Gastrocnemius medialis (tissue), 4 donors: ENCODE results near the gene ABI1. TPM values are rescaled to one million over a fixed set of nuclear protein-coding genes. Genes with fewer than 3 reads are reported as not detected.
A peak's percentile ranks its signal among the peaks of the same experiment; 100 is the strongest.

Experiments
- ATAC-seq, 2 donors: fragments of 150-250 bp; one replicate each; pipeline ENCODE4 v1.9.1; 2016
- DNase-seq, 2 donors: peaks; one replicate each; pipeline ENCODE4 v3.0.0-alpha.2; 2019
- H3K27ac ChIP-seq, 4 donors: fragments of 200-600 bp; sonication (generic); 1 replicate in 1 of 4; 2 replicates in 3 of 4; pipeline ENCODE4 v1.5.1; 2016 to 2018; ENCODE audit warnings: mild to moderate bottlenecking in 2 of 4, moderate library complexity in 1 of 4
- H3K27me3 ChIP-seq, 3 donors: fragments of 200-600 bp; sonication (generic) in 2 of 3; 1 replicate in 1 of 3; 2 replicates in 2 of 3; pipeline versions ENCODE4 v1.5.1 to v1.6.0; 2016 to 2019; ENCODE audit warnings: mild to moderate bottlenecking in 1 of 3, moderate library complexity in 1 of 3
- H3K36me3 ChIP-seq, 2 donors: fragments of 200-600 bp; sonication (generic) in 1 of 2; one replicate each; pipeline ENCODE4 v1.5.1; 2017 to 2018
- H3K4me1 ChIP-seq, 2 donors: fragments of 200-600 bp; sonication (generic) in 1 of 2; one replicate each; pipeline ENCODE4 v1.5.1; 2016 to 2017; ENCODE audit warnings: mild to moderate bottlenecking in 2 of 2
- H3K4me3 ChIP-seq, 4 donors: fragments of 200-600 bp; sonication (generic) in 3 of 4; 1 replicate in 1 of 4; 2 replicates in 3 of 4; pipeline ENCODE4 v1.5.1; 2016 to 2019; ENCODE audit warnings: mild to moderate bottlenecking in 2 of 4
- H3K9me3 ChIP-seq, 3 donors: fragments of 200-600 bp; sonication (generic) in 2 of 3; 1 replicate in 1 of 3; 2 replicates in 2 of 3; pipeline ENCODE4 v1.5.1; 2016 to 2019
- CTCF ChIP-seq, 5 experiments: fragments of 450-650 bp in 3 of 5; fragments of 200-600 bp in 2 of 5; sonication (generic) in 2 of 5; IDR thresholded peaks in 4 of 5; conservative IDR thresholded peaks in 1 of 5; 1 replicate in 4 of 5; 2 replicates in 1 of 5; pipeline ENCODE4 v1.5.1; 2016 to 2019; ENCODE audit warnings: antibody characterized with exemption in 5 of 5, mild to moderate bottlenecking in 3 of 5, moderate library complexity in 3 of 5
- POLR2A ChIP-seq, 2 donors: fragments of 450-650 bp; IDR thresholded peaks; one replicate each; pipeline ENCODE4 v1.6.1; 2017; ENCODE audit warnings: antibody characterized with exemption in 2 of 2, mild to moderate bottlenecking in 2 of 2, moderate library complexity in 2 of 2
- in situ Hi-C, 4 donors: fragments of 200-750 bp; cut with MboI; loops; one replicate each; pipeline versions ENCODE4 v1.15.0 to v1.8.0; 2017; ENCODE audit warnings: low sequenced_read_pairs in 4 of 4
- intact Hi-C: fragments of 100-400 bp; cut with DNase I; formaldehyde crosslinking; loops from one replicate; pipeline ENCODE4 v1.15.1; 2023; ENCODE audit warnings: low total_unique reads
- total RNA-seq, 4 donors: library from RNA; depleted of rRNA; stranded (reverse); fragments of >200 nt; gene quantifications; one replicate each; pipeline versions ENCODE4 v1.1.0 to v1.2.3, GENCODE V29; 2016

ABI1 gene
- total RNA-seq, 4 donors from 2014 or later: 20.9 to 32.6 (median 28.3) TPM

DNA sequence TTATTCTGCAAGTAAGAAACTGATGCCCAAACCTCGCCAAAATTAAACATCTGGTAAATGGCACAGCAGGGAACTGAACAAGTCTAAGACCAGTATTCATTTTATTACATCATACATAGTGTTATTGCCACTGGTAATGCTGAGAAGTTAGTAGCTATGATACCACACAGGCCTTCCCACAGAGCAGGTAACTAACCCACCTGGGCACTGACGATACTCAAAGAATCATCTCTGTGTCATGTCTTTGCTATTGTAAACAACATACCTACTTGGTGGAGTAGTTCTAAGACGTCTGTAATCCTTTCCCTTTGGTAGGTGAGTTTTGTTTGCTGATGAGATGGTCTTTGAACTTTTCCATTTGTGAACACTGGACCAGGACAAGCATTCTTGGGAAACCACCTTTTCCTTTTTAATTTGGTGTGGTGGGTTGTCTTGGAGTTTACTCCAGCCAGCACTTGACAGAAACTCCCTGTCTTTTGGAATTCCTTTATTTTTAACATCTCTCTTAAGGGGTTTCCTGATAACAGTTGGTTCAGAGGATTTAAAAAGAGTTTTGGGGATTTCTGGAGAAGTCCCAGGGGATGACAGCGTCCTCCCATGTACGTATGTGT, 122.4 kb downstream of the ABI1 start:
- Histone ChIP-seq H3K36me3 (peaks cover 0 to 54% of the 10 kb centered on the region in 2 donors), H3K27me3 (no peaks in the 10 kb centered on the region), H3K9me3 (no peaks in the 10 kb centered on the region), H3K4me3 (no peak overlapping the region), H3K4me1 (no peaks in the 10 kb centered on the region), H3K27ac (no peak overlapping the region)
- no peak for ATAC-seq
- TF ChIP-seq CTCF (IDR thresholded peaks at IDR 0.05 in 4 of 5, conservative IDR thresholded peaks at IDR 0.05 in 1 of 5) (no peak), POLR2A (IDR thresholded peaks at IDR 0.05) (no peak)
- in situ Hi-C loops (no loop called here), intact Hi-C loops (no loop called here)
- DNase-seq: no peak

- H3K36me3 ChIP-seq: peaks cover 0 to 52% of the 10 kb centered on the region in 2 donors
- H3K4me3 ChIP-seq: no peak overlapping the region
- no peaks in the 10 kb centered on the region for H3K4me1 ChIP-seq
- H3K27me3 ChIP-seq: no peaks in the 10 kb centered on the region
- DNase-seq (peak in 1 of 2 donors; percentile 8), ATAC-seq (no peak)
- no peaks in the 10 kb centered on the region for H3K9me3 ChIP-seq
- no peak overlapping the region for H3K27ac ChIP-seq
- intact Hi-C loops: no loop called here
- no peak for TF ChIP-seq POLR2A (IDR thresholded peaks at IDR 0.05)
- TF ChIP-seq CTCF (IDR thresholded peaks at IDR 0.05 in 4 of 5, conservative IDR thresholded peaks at IDR 0.05 in 1 of 5): no peak
- in situ Hi-C loops: no loop called here
These were observed 123.0 kb downstream of the ABI1 start for GRCh38 chr10:26737730-26738129.

DNA sequence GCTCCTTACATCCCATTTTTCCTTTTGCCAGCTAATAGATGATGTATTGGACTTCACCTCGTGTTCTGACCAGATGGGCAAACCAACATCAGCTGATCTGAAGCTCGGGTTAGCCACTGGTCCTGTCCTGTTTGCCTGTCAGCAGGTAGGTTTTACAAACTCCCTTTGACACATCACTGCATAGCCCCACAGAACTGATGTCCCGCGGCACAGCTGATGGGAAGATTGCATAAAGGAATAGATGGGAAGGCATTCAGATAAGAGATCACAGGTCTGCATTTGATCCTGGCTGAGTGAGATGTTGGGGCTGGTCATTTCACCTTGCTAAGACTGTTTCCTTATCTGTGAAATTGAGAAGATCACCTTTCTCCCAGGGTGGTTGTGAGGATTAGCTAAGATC, 125.3 kb downstream of the ABI1 start:
- Histone ChIP-seq H3K4me3 (no peak overlapping the region), H3K27me3 (no peaks in the 10 kb centered on the region), H3K4me1 (no peaks in the 10 kb centered on the region), H3K9me3 (no peaks in the 10 kb centered on the region), H3K36me3 (peaks cover 0 to 44% of the 10 kb centered on the region in 2 donors), H3K27ac (no peak overlapping the region)
- TF ChIP-seq POLR2A (IDR thresholded peaks at IDR 0.05) (no peak), CTCF (IDR thresholded peaks at IDR 0.05 in 4 of 5, conservative IDR thresholded peaks at IDR 0.05 in 1 of 5) (no peak)
- no peak for DNase-seq
- in situ Hi-C loops (no loop called here), intact Hi-C loops (no loop called here)
- ATAC-seq: no peak

- no peaks in the 10 kb centered on the region for H3K9me3 ChIP-seq
- intact Hi-C loops: no loop called here
- H3K36me3 ChIP-seq: peaks cover 0 to 44% of the 10 kb centered on the region in 2 donors
- H3K27ac ChIP-seq: no peak overlapping the region
- DNase-seq (no peak), ATAC-seq (no peak)
- no peaks in the 10 kb centered on the region for H3K4me1 ChIP-seq
- TF ChIP-seq POLR2A (IDR thresholded peaks at IDR 0.05) (no peak), CTCF (IDR thresholded peaks at IDR 0.05 in 4 of 5, conservative IDR thresholded peaks at IDR 0.05 in 1 of 5) (no peak)
- no peak overlapping the region for H3K4me3 ChIP-seq
- H3K27me3 ChIP-seq: no peaks in the 10 kb centered on the region
- in situ Hi-C loops: no loop called here
These were observed 126.8 kb downstream of the ABI1 start for GRCh38 chr10:26733750-26734568.
